GM21737 (cell line): Measurements from ENCODE around the gene NOL8.

Experiments used
- ATAC-seq: cut with Tn5 transposase; IDR thresholded peaks from one replicate; pipeline ENCODE4 v1.9.1; 2021; ENCODE audit warnings: mild to moderate bottlenecking, moderate library complexity; ENCODE audit not compliant: unreplicated experiment

Gene NOL8

GRCh38 chr9:92312887-92313623 is 12.1 kb downstream of the NOL8 start:
- no peak for ATAC-seq

- no peak for ATAC-seq
Measured at GRCh38 chr9:92310562-92310961, 14.6 kb downstream of the NOL8 start.

GRCh38 chr9:92308893-92309292 is 16.3 kb downstream of the NOL8 start:
- ATAC-seq: peak; percentile 55

- no peak for ATAC-seq
Measured at GRCh38 chr9:92300936-92301335, 24.2 kb downstream of the NOL8 start.

GRCh38 chr9:92299116-92299515 is 26.0 kb downstream of the NOL8 start:
- no peak for ATAC-seq

- no peak for ATAC-seq
Measured at GRCh38 chr9:92298036-92298435, 27.1 kb downstream of the NOL8 start.

GRCh38 chr9:92297611-92298010 is 27.5 kb downstream of the NOL8 start:
- no peak for ATAC-seq

GRCh38 chr9:92295827-92296258 is 29.3 kb downstream of the NOL8 start:
- ATAC-seq: no peak

GRCh38 chr9:92295240-92295790 is 29.8 kb downstream of the NOL8 start:
- no peak for ATAC-seq

GRCh38 chr9:92294297-92294676 is 30.9 kb downstream of the NOL8 start:
- ATAC-seq: no peak

GRCh38 chr9:92293452-92294296 is 31.5 kb downstream of the NOL8 start, which contains the start of gene IARS1:
TSS of gene IARS1 (minus strand) at chr9:92293697. CDS start at chr9:92289419, 4,278 bp downstream.
- ATAC-seq: peak; percentile 92

GRCh38 chr9:92293075-92293354 is 32.1 kb downstream of the NOL8 start:
- ATAC-seq: no peak

GRCh38 chr9:92292338-92293074 is 32.6 kb downstream of the NOL8 start:
- no peak for ATAC-seq

GRCh38 chr9:92291577-92291976 is 33.6 kb downstream of the NOL8 start:
- no peak for ATAC-seq

- ATAC-seq: no peak
Measured at GRCh38 chr9:92290785-92291429, 34.2 kb downstream of the NOL8 start.

- no peak for ATAC-seq
Measured at GRCh38 chr9:92289708-92290390, 35.3 kb downstream of the NOL8 start.

GRCh38 chr9:92279302-92279701 is 45.8 kb downstream of the NOL8 start:
- ATAC-seq: no peak

- ATAC-seq: no peak
Measured at GRCh38 chr9:92278110-92278509, 47.0 kb downstream of the NOL8 start.

- ATAC-seq: no peak
Measured at GRCh38 chr9:92276331-92277032, 48.7 kb downstream of the NOL8 start.

- ATAC-seq: no peak
Measured at GRCh38 chr9:92275541-92275940, 49.6 kb downstream of the NOL8 start.
